Measurements from ENCODE around the gene EXOSC2.

Gene EXOSC2

GRCh38 chr9:130698514-130698913, 4.9 kb downstream of the EXOSC2 start:
- no peak for DNase-seq

- DNase-seq: no peak
These were observed 5.5 kb downstream of the EXOSC2 start for GRCh38 chr9:130699047-130699446.

- DNase-seq: peak; percentile 46
These were observed 7.8 kb downstream of the EXOSC2 start for GRCh38 chr9:130701059-130702022.

GRCh38 chr9:130703501-130703900, 9.9 kb downstream of the EXOSC2 start:
- no peak for DNase-seq

- DNase-seq: peak; percentile 68
These were observed 13.8 kb downstream of the EXOSC2 start for GRCh38 chr9:130707225-130707976.

- DNase-seq: no peak
These were observed 17.3 kb downstream of the EXOSC2 start for GRCh38 chr9:130710822-130711352.

- no peak for DNase-seq
These were observed 17.9 kb downstream of the EXOSC2 start for GRCh38 chr9:130711469-130711868.

GRCh38 chr9:130712564-130713285, 19.1 kb downstream of the EXOSC2 start:
- peak; percentile 99 for DNase-seq

GRCh38 chr9:130713286-130713960, 19.8 kb downstream of the EXOSC2 start:
- no peak for DNase-seq

GRCh38 chr9:130714586-130715110, 21.1 kb downstream of the EXOSC2 start:
- no peak for DNase-seq

- no peak for DNase-seq
These were observed 21.7 kb downstream of the EXOSC2 start for GRCh38 chr9:130715270-130715669.

- DNase-seq: no peak
These were observed 25.0 kb downstream of the EXOSC2 start for GRCh38 chr9:130718562-130718961.

GRCh38 chr9:130720762-130721161, 27.2 kb downstream of the EXOSC2 start:
- no peak for DNase-seq

GRCh38 chr9:130728721-130729120, 35.1 kb downstream of the EXOSC2 start:
- DNase-seq: no peak

- no peak for DNase-seq
These were observed 35.6 kb downstream of the EXOSC2 start for GRCh38 chr9:130729145-130729544.

- peak; percentile 45 for DNase-seq
These were observed 37.8 kb downstream of the EXOSC2 start for GRCh38 chr9:130731355-130731754.

- DNase-seq: no peak
These were observed 38.6 kb downstream of the EXOSC2 start for GRCh38 chr9:130732136-130732535.

GRCh38 chr9:130732793-130733221, 39.2 kb downstream of the EXOSC2 start:
- no peak for DNase-seq

- DNase-seq: no peak
These were observed 42.0 kb downstream of the EXOSC2 start for GRCh38 chr9:130735566-130735965.

GRCh38 chr9:130736834-130737233, 43.3 kb downstream of the EXOSC2 start:
- DNase-seq: no peak

- DNase-seq: no peak
These were observed 44.7 kb downstream of the EXOSC2 start for GRCh38 chr9:130738281-130738680.

- DNase-seq: no peak
These were observed 45.5 kb downstream of the EXOSC2 start for GRCh38 chr9:130739081-130739480.

All from NCI-H2171 (cell line).